DOHH2 (cell line): ENCODE results near the gene GPR107.
"Not testable (repeated sequence)": the region's sequence is repeated elsewhere in the genome, so short reads cannot be mapped to it uniquely, and the experiment has no call there.

Source experiments
- H3F3A ChIP-seq: fragments of 200-600 bp; sonication (generic), shearing (Covaris generic); 2 replicates; pipeline ENCODE4 v1.6.0; 2016; ENCODE audit warnings: antibody characterized with exemption, mild to moderate bottlenecking; ENCODE audit not compliant: control insufficient read depth, insufficient read depth
- H3K27ac ChIP-seq: fragments of 200-600 bp; sonication (generic); 2 replicates; pipeline ENCODE4 v1.5.1; 2014; ENCODE audit warnings: low read depth, mild to moderate bottlenecking, low read length, moderate library complexity
- H3K27me3 ChIP-seq: fragments of 200-600 bp; sonication (generic); 2 replicates; pipeline ENCODE4 v1.6.1; 2014; ENCODE audit warnings: mild to moderate bottlenecking, low read length, mixed read lengths; ENCODE audit not compliant: control insufficient read depth
- H3K36me3 ChIP-seq: fragments of 200-600 bp; sonication (generic); 2 replicates; pipeline ENCODE4 v1.6.1; 2014; ENCODE audit warnings: mild to moderate bottlenecking, low read length, moderate library complexity, mixed read lengths; ENCODE audit not compliant: control insufficient read depth
- H3K4me1 ChIP-seq: fragments of 200-600 bp; sonication (generic); 2 replicates; pipeline ENCODE4 v1.6.1; 2014; ENCODE audit warnings: mild to moderate bottlenecking, low read length, mixed read lengths; ENCODE audit not compliant: control insufficient read depth
- H3K4me2 ChIP-seq: fragments of 200-600 bp; sonication (generic); 2 replicates; pipeline ENCODE4 v1.6.0; 2014; ENCODE audit warnings: mild to moderate bottlenecking, low read length, moderate library complexity
- H3K4me3 ChIP-seq: fragments of 200-600 bp; sonication (generic); 2 replicates; pipeline ENCODE4 v1.5.1; 2014; ENCODE audit warnings: mild to moderate bottlenecking, low read length, mixed read lengths
- H3K79me2 ChIP-seq: fragments of 200-600 bp; sonication (generic); 2 replicates; pipeline ENCODE4 v1.6.1; 2014; ENCODE audit warnings: mild to moderate bottlenecking, low read length, mixed read lengths; ENCODE audit not compliant: control insufficient read depth
- H3K9me2 ChIP-seq: fragments of 200-600 bp; sonication (generic); replicated peaks from 2 replicates; pipeline ENCODE4 v1.6.1; 2014; ENCODE audit warnings: mild to moderate bottlenecking, low read length, mixed read lengths; ENCODE audit not compliant: control insufficient read depth
- H3K9me3 ChIP-seq: fragments of 200-600 bp; sonication (generic); 2 replicates; pipeline ENCODE4 v1.6.1; 2014; ENCODE audit warnings: antibody characterized with exemption, low read length, mixed read lengths; ENCODE audit not compliant: control insufficient read depth, insufficient read depth
- H4K20me1 ChIP-seq: fragments of 200-600 bp; sonication (generic); 2 replicates; pipeline ENCODE4 v1.6.0; 2014; ENCODE audit warnings: low read depth, mild to moderate bottlenecking, antibody characterized with exemption, low read length, moderate library complexity; ENCODE audit not compliant: control insufficient read depth, insufficient read depth
- EZH2phosphoT487 ChIP-seq: fragments of 200-600 bp; sonication (generic); IDR thresholded peaks from 2 replicates; pipeline ENCODE4 v1.6.1; 2017; ENCODE audit warnings: borderline replicate concordance, mild to moderate bottlenecking, antibody characterized with exemption, low read length, moderate library complexity, mixed read lengths
- TF ChIP-seq, protein P1 (sequence below): fragments of 200-600 bp; sonication (generic); IDR thresholded peaks from one replicate; pipeline ENCODE4 v1.5.1; 2014; ENCODE audit warnings: antibody characterized with exemption, mild to moderate bottlenecking, low read depth, low read length; ENCODE audit not compliant: poor library complexity, severe bottlenecking

Gene GPR107

DNA sequence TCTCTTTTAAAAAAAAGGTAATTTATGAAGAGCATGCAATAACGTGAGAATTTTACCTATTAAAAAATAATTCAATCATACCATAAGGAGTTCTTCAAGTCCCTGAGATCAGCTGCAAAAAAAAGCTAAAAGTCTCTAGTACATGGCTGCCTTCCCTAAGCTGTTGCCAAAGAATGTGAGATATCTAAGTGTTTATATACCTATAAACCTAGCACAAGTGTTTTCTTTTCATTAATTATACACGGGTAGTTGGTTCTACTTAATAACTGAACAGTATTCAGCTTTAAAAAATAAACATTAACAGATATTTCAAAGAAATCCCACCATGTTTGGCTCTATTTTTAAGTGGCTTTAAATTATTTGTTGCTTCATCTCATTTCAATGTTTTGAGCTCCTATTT is 36.6 kb upstream of the GPR107 start:
- Histone ChIP-seq H3K27ac (no peak overlapping the region), H3F3A (peaks cover 7% of the 10 kb centered on the region; the same call in 1 of the 2 replicates), H3K4me2 (no peak overlapping the region), H3K9me2 (no peaks in the 10 kb centered on the region), H3K27me3 (no peaks in the 10 kb centered on the region), H3K36me3 (peaks cover 45% of the 10 kb centered on the region), H3K4me3 (no peak overlapping the region), H3K79me2 (peaks cover 100% of the 10 kb centered on the region), H4K20me1 (peaks cover 31% of the 10 kb centered on the region), H3K9me3 (no peaks in the 10 kb centered on the region), H3K4me1 (peaks cover 88% of the 10 kb centered on the region)
- TF ChIP-seq EZH2phosphoT487 = no peak
- TF ChIP-seq, protein P1, sequence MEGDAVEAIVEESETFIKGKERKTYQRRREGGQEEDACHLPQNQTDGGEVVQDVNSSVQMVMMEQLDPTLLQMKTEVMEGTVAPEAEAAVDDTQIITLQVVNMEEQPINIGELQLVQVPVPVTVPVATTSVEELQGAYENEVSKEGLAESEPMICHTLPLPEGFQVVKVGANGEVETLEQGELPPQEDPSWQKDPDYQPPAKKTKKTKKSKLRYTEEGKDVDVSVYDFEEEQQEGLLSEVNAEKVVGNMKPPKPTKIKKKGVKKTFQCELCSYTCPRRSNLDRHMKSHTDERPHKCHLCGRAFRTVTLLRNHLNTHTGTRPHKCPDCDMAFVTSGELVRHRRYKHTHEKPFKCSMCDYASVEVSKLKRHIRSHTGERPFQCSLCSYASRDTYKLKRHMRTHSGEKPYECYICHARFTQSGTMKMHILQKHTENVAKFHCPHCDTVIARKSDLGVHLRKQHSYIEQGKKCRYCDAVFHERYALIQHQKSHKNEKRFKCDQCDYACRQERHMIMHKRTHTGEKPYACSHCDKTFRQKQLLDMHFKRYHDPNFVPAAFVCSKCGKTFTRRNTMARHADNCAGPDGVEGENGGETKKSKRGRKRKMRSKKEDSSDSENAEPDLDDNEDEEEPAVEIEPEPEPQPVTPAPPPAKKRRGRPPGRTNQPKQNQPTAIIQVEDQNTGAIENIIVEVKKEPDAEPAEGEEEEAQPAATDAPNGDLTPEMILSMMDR = no peak

- H3K36me3 ChIP-seq = peaks cover 46% of the 10 kb centered on the region
Measured at GRCh38 chr9:130017510-130017909, 36.2 kb upstream of the GPR107 start.

GRCh38 chr9:130018265-130018664 is 35.4 kb upstream of the GPR107 start:
- no peak overlapping the region for H3K4me3 ChIP-seq
- H3K27ac ChIP-seq = no peak overlapping the region
- H3F3A ChIP-seq = peaks cover 7% of the 10 kb centered on the region; the same call in 1 of the 2 replicates
- no peak for TF ChIP-seq EZH2phosphoT487
- TF ChIP-seq, protein P1 = no peak
- peaks cover 51% of the 10 kb centered on the region for H3K36me3 ChIP-seq
- H4K20me1 ChIP-seq = peaks cover 36% of the 10 kb centered on the region
- H3K27me3 ChIP-seq = no peaks in the 10 kb centered on the region
- H3K79me2 ChIP-seq = peaks cover 100% of the 10 kb centered on the region
- no peak overlapping the region for H3K4me2 ChIP-seq
- H3K4me1 ChIP-seq = peaks cover 89% of the 10 kb centered on the region
- no peaks in the 10 kb centered on the region for H3K9me3 ChIP-seq
- no peaks in the 10 kb centered on the region for H3K9me2 ChIP-seq

More at GRCh38 chr9:130017510-130017909, 36.2 kb upstream of the GPR107 start:
- Histone ChIP-seq H3K4me1 (peaks cover 88% of the 10 kb centered on the region), H3K79me2 (peaks cover 100% of the 10 kb centered on the region), H4K20me1 (peaks cover 33% of the 10 kb centered on the region)
- H3K9me2 ChIP-seq, H3K4me3 ChIP-seq, H3F3A ChIP-seq, H3K27me3 ChIP-seq, H3K4me2 ChIP-seq, H3K27ac ChIP-seq, H3K9me3 ChIP-seq: not testable (repeated sequence)

- no peak overlapping the region for H3K4me3 ChIP-seq
- peaks cover 43% of the 10 kb centered on the region for H4K20me1 ChIP-seq
- peak overlapping the region; percentile 67 for H3K4me2 ChIP-seq
- H3K4me1 ChIP-seq = peaks cover 96% of the 10 kb centered on the region
- H3K79me2 ChIP-seq = peaks cover 100% of the 10 kb centered on the region
- peaks cover 7% of the 10 kb centered on the region; the same call in 1 of the 2 replicates for H3F3A ChIP-seq
- H3K27ac ChIP-seq = 0 out of 2 replicates have a peak overlapping the region, but pooled peaks have one; percentile 8
- no peaks in the 10 kb centered on the region for H3K9me2 ChIP-seq
- peaks cover 45% of the 10 kb centered on the region for H3K36me3 ChIP-seq
- no peak for TF ChIP-seq EZH2phosphoT487
- TF ChIP-seq, protein P1 = no peak
- H3K9me3 ChIP-seq = no peaks in the 10 kb centered on the region
- H3K27me3 ChIP-seq = no peaks in the 10 kb centered on the region
Measured at GRCh38 chr9:130020618-130021017, 33.1 kb upstream of the GPR107 start.
